ENCODE results near the gene AMPD2. TPM values are rescaled to one million over a fixed set of nuclear protein-coding genes. Genes with fewer than 3 reads are reported as not detected.
"Not testable (repeated sequence)": the region's sequence is repeated elsewhere in the genome, so short reads cannot be mapped to it uniquely, and the experiment has no call there.

Gene AMPD2
- polyA plus RNA-seq, 2 donors, result 15.7 to 16.3 TPM

DNA sequence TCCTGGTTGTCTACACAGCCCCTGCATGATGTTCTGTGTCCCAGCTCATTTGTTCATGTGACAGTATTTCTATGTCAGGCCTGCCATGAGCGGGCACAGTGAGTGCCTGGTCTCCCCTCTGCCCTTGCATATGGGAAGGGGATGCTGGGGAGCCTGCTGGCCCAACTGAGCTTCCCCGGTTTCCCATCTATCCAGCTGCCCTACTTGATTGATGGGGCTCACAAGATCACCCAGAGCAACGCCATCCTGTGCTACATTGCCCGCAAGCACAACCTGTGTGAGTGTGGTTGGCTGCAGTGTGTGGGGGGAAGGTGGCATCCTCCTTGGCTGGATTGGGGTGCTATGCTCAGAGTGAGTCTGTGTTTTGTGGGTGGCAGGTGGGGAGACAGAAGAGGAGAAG lies 37.8 kb downstream of the AMPD2 start:
- H3K4me3 ChIP-seq (ENCODE audit: low read depth in 1 of 2, low read length in 2 of 2), result no peak overlapping the region
- no peak overlapping the region for H3K27ac ChIP-seq (ENCODE audit: low read depth in 2 of 2, low read length in 1 of 2)
- peaks cover 0 to 6% of the 10 kb centered on the region in 2 donors for H3K36me3 ChIP-seq (ENCODE audit: control insufficient read depth in 2 of 2, insufficient read depth in 2 of 2, low read length in 1 of 2)
- 89 to 90% methylated on average over 4 of the region's 4 CpGs for WGBS, 2 donors
- peaks cover 0 to 10% of the 10 kb centered on the region in 2 donors for H3K4me1 ChIP-seq (ENCODE audit: control insufficient read depth in 2 of 2, insufficient read depth in 2 of 2, low read length in 1 of 2)
- no peaks in the 10 kb centered on the region for H3K27me3 ChIP-seq (ENCODE audit: control insufficient read depth in 1 of 2, insufficient read depth in 2 of 2, low read length in 2 of 2)
- H3K9me3 ChIP-seq (ENCODE audit: control insufficient read depth in 2 of 2, insufficient read depth in 1 of 2, low read depth in 1 of 2, low read length in 1 of 2), result no peaks in the 10 kb centered on the region

DNA sequence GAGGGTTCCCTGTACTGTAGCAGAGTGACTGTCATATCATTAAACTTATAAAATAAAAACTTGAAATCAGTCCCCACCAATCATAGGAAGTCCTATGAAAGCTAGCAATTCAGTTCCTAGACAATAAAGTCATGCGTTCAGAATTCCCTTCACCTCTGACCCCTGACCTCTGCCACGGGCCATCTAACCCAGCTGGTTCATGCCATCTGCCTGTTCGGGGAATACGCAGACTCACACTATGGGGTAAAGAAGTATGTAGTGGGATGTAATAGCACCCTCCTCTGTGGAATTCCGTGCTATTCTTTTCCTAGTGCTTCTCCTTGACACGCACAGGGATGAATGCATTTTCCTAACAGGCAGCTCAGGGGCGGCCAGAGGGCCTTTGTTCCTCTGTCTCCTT lies 38.3 kb downstream of the AMPD2 start:
- WGBS, 2 donors, result 73 to 80% methylated on average over 7 of the region's 7 CpGs
- Histone ChIP-seq H3K27ac (ENCODE audit: low read depth in 2 of 2, low read length in 1 of 2) (no peak overlapping the region), H3K36me3 (ENCODE audit: control insufficient read depth in 2 of 2, insufficient read depth in 2 of 2, low read length in 1 of 2) (peaks cover 0 to 6% of the 10 kb centered on the region in 2 donors), H3K27me3 (ENCODE audit: control insufficient read depth in 1 of 2, insufficient read depth in 2 of 2, low read length in 2 of 2) (no peaks in the 10 kb centered on the region), H3K9me3 (ENCODE audit: control insufficient read depth in 2 of 2, insufficient read depth in 1 of 2, low read depth in 1 of 2, low read length in 1 of 2) (no peaks in the 10 kb centered on the region), H3K4me1 (ENCODE audit: control insufficient read depth in 2 of 2, insufficient read depth in 2 of 2, low read length in 1 of 2) (peaks cover 0 to 10% of the 10 kb centered on the region in 2 donors), H3K4me3 (ENCODE audit: low read depth in 1 of 2, low read length in 2 of 2) (no peak overlapping the region)

DNA sequence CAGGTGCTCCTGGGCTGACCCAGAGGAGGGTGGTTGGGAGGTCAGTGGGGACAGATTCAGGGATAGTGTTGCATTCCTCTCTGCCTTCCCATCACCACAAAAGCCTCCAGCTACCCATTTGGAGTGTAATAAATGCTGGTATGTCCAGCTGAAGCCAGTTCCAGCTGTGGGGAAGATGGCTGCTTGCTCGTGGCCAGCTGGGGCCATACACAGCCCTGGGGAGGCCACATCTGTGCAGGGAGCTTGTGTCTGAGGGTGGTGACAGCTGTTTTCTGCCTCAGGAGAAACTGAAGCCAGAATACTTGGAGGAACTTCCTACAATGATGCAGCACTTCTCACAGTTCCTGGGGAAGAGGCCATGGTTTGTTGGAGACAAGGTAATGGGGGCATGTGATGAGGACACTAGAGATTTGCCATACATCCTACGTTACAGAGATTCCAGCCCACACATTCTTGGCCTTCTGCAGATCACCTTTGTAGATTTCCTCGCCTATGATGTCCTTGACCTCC lies 39.0 kb downstream of the AMPD2 start:
- Histone ChIP-seq H3K9me3 (ENCODE audit: control insufficient read depth in 2 of 2, insufficient read depth in 1 of 2, low read depth in 1 of 2, low read length in 1 of 2) (no peaks in the 10 kb centered on the region), H3K4me1 (ENCODE audit: control insufficient read depth in 2 of 2, insufficient read depth in 2 of 2, low read length in 1 of 2) (peaks cover 0 to 10% of the 10 kb centered on the region in 2 donors), H3K27ac (ENCODE audit: low read depth in 2 of 2, low read length in 1 of 2) (no peak overlapping the region), H3K27me3 (ENCODE audit: control insufficient read depth in 1 of 2, insufficient read depth in 2 of 2, low read length in 2 of 2) (no peaks in the 10 kb centered on the region), H3K4me3 (ENCODE audit: low read depth in 1 of 2, low read length in 2 of 2) (no peak overlapping the region), H3K36me3 (ENCODE audit: control insufficient read depth in 2 of 2, insufficient read depth in 2 of 2, low read length in 1 of 2) (peaks cover 0 to 6% of the 10 kb centered on the region in 2 donors)
- 45 to 53% methylated on average over 3 of the region's 3 CpGs for WGBS, 2 donors

DNA sequence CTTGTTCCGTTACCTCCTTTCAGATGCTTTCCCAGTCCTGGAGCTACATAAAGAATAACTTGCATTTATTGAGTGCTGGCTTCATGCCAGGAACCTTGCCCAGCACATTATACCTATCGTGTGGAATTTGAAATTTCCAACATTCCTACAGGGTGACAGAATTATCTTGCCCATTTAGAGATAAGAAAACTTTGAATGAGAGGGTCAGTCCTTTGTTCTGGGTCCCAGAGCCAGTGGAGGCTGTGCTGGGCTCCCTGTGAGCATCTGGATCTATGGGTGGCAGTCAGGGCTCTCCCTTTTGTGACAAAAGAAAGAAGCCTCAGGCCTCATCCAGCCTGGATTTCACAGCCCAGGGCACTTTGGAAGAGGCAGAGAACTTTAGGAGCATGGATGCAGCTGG lies 39.5 kb downstream of the AMPD2 start:
- Histone ChIP-seq H3K36me3 (ENCODE audit: control insufficient read depth in 2 of 2, insufficient read depth in 2 of 2, low read length in 1 of 2) (peaks cover 0 to 6% of the 10 kb centered on the region in 2 donors), H3K9me3 (ENCODE audit: control insufficient read depth in 2 of 2, insufficient read depth in 1 of 2, low read depth in 1 of 2, low read length in 1 of 2) (no peaks in the 10 kb centered on the region), H3K4me1 (ENCODE audit: control insufficient read depth in 2 of 2, insufficient read depth in 2 of 2, low read length in 1 of 2) (peaks cover 0 to 10% of the 10 kb centered on the region in 2 donors), H3K27me3 (ENCODE audit: control insufficient read depth in 1 of 2, insufficient read depth in 2 of 2, low read length in 2 of 2) (no peaks in the 10 kb centered on the region), H3K27ac (ENCODE audit: low read depth in 2 of 2, low read length in 1 of 2) (no peak overlapping the region), H3K4me3 (ENCODE audit: low read depth in 1 of 2, low read length in 2 of 2) (no peak overlapping the region)
- WGBS, 2 donors, result 59 to 63% methylated on average over 2 of the region's 2 CpGs

DNA sequence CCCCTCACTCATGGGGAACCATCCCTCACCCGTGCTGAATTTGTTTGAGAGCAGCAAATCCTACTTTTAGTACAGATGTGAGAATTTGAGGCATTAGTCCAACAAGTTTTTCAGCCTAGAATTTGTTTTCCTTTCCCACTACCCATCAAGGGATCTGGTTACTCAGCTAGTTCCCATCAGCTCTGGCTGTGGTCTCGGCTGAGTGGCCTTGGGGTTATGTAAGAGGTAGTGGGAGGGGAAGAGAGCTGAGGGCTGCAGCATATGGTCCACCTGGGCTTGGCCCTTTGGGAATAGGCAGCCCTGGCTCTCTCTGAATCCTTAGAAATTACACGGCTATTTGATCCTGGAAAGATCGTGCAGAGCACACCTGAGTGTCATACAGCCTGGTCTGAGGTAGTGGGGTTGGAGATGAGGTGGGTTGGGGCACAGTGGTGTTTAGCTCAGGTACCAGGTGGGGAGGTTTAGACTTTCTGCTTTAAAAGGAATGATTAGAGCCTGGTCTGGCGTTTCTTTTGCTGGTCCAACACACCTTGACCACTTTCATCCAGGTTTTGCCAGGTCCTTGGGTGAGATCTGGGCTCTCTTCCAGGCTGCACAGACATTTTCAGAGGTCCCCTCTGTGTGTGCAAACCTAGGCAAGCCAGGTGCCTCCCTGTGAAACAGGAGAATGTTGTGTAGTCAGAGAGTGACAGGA lies 40.5 kb downstream of the AMPD2 start:
- Histone ChIP-seq H3K27me3 (ENCODE audit: control insufficient read depth in 1 of 2, insufficient read depth in 2 of 2, low read length in 2 of 2) (no peaks in the 10 kb centered on the region), H3K4me3 (ENCODE audit: low read depth in 1 of 2, low read length in 2 of 2) (no peak overlapping the region), H3K9me3 (ENCODE audit: control insufficient read depth in 2 of 2, insufficient read depth in 1 of 2, low read depth in 1 of 2, low read length in 1 of 2) (no peaks in the 10 kb centered on the region), H3K27ac (ENCODE audit: low read depth in 2 of 2, low read length in 1 of 2) (no peak overlapping the region), H3K36me3 (ENCODE audit: control insufficient read depth in 2 of 2, insufficient read depth in 2 of 2, low read length in 1 of 2) (peaks cover 0 to 6% of the 10 kb centered on the region in 2 donors), H3K4me1 (ENCODE audit: control insufficient read depth in 2 of 2, insufficient read depth in 2 of 2, low read length in 1 of 2) (peaks cover 0 to 5% of the 10 kb centered on the region in 2 donors)
- WGBS, 2 donors, result 60 to 83% methylated on average over 5 of the region's 5 CpGs

DNA sequence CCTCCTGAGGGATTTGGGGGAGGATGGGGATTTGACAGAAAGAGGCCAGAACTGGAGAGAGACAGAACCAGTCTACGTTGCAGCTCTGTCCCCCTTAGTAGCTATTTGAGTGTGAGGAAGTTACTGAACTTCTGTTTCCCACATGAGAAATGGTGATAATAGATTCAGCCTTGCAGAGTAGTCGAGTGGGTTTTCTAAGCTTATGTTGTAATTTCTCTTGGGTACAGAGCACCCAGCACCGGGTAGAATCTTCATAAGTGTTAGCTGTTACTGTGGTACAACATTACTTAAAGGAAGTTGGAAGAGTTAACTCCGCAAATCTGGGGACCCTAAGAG lies 41.0 kb downstream of the AMPD2 start:
- not testable (repeated sequence) for H3K27ac ChIP-seq (ENCODE audit: low read depth in 2 of 2, low read length in 1 of 2); H3K36me3 ChIP-seq (ENCODE audit: control insufficient read depth in 2 of 2, insufficient read depth in 2 of 2, low read length in 1 of 2); H3K4me1 ChIP-seq (ENCODE audit: control insufficient read depth in 2 of 2, insufficient read depth in 2 of 2, low read length in 1 of 2); H3K27me3 ChIP-seq (ENCODE audit: control insufficient read depth in 1 of 2, insufficient read depth in 2 of 2, low read length in 2 of 2); H3K9me3 ChIP-seq (ENCODE audit: control insufficient read depth in 2 of 2, insufficient read depth in 1 of 2, low read depth in 1 of 2, low read length in 1 of 2); H3K4me3 ChIP-seq (ENCODE audit: low read depth in 1 of 2, low read length in 2 of 2)
- 72 to 79% methylated on average over 3 of the region's 4 CpGs for WGBS, 2 donors

DNA sequence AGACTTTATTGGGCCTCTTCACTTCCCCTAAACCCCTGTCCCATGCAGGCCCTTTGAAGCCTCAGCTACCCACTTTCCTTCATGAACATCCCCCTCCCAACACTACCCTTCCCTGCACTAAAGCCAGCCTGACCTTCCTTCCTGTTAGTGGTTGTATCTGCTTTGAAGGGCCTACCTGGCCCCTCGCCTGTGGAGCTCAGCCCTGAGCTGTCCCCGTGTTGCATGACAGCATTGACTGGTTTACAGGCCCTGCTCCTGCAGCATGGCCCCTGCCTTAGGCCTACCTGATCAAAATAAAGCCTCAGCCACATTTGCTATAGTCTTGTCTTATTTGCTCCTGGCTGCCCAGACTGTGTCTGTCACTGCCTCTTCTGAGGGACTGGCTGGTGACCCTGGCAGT lies 41.8 kb downstream of the AMPD2 start:
- WGBS, 2 donors, result 69 to 78% methylated on average over 2 of the region's 2 CpGs
- H3K4me3 ChIP-seq (ENCODE audit: low read depth in 1 of 2, low read length in 2 of 2), result no peak overlapping the region
- no peaks in the 10 kb centered on the region for H3K9me3 ChIP-seq (ENCODE audit: control insufficient read depth in 2 of 2, insufficient read depth in 1 of 2, low read depth in 1 of 2, low read length in 1 of 2)
- no peaks in the 10 kb centered on the region for H3K27me3 ChIP-seq (ENCODE audit: control insufficient read depth in 1 of 2, insufficient read depth in 2 of 2, low read length in 2 of 2)
- peaks cover 0 to 6% of the 10 kb centered on the region in 2 donors for H3K36me3 ChIP-seq (ENCODE audit: control insufficient read depth in 2 of 2, insufficient read depth in 2 of 2, low read length in 1 of 2)
- H3K27ac ChIP-seq (ENCODE audit: low read depth in 2 of 2, low read length in 1 of 2), result no peak overlapping the region
- H3K4me1 ChIP-seq (ENCODE audit: control insufficient read depth in 2 of 2, insufficient read depth in 2 of 2, low read length in 1 of 2), result peaks cover 0 to 4% of the 10 kb centered on the region in 2 donors

DNA sequence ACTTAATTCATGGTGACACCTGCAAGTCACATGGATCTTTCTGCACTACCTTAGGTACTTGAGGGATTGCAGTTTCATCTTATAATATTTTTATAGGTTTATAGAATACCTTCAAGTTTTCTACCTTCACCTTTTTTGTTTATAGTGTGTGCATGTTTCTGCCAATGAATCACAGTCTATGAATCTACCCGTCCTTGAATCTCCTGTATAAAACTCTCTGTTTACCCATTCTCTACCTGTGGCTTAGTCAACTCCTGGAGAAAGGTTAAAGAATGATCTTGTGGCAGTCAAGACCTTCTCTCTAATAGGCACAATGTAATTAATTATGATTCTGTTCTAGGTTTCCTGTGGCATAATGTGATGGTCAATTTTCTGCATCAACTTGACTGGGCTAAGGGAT lies 45.0 kb downstream of the AMPD2 start:
- Histone ChIP-seq H3K27me3 (ENCODE audit: control insufficient read depth in 1 of 2, insufficient read depth in 2 of 2, low read length in 2 of 2) (no peaks in the 10 kb centered on the region), H3K4me1 (ENCODE audit: control insufficient read depth in 2 of 2, insufficient read depth in 2 of 2, low read length in 1 of 2) (no peaks in the 10 kb centered on the region), H3K4me3 (ENCODE audit: low read depth in 1 of 2, low read length in 2 of 2) (no peak overlapping the region), H3K36me3 (ENCODE audit: control insufficient read depth in 2 of 2, insufficient read depth in 2 of 2, low read length in 1 of 2) (no peaks in the 10 kb centered on the region), H3K9me3 (ENCODE audit: control insufficient read depth in 2 of 2, insufficient read depth in 1 of 2, low read depth in 1 of 2, low read length in 1 of 2) (no peaks in the 10 kb centered on the region), H3K27ac (ENCODE audit: low read depth in 2 of 2, low read length in 1 of 2) (no peak overlapping the region)
- WGBS, 2 donors, result 79 to 81% methylated on average over 1 of the region's 1 CpG

DNA sequence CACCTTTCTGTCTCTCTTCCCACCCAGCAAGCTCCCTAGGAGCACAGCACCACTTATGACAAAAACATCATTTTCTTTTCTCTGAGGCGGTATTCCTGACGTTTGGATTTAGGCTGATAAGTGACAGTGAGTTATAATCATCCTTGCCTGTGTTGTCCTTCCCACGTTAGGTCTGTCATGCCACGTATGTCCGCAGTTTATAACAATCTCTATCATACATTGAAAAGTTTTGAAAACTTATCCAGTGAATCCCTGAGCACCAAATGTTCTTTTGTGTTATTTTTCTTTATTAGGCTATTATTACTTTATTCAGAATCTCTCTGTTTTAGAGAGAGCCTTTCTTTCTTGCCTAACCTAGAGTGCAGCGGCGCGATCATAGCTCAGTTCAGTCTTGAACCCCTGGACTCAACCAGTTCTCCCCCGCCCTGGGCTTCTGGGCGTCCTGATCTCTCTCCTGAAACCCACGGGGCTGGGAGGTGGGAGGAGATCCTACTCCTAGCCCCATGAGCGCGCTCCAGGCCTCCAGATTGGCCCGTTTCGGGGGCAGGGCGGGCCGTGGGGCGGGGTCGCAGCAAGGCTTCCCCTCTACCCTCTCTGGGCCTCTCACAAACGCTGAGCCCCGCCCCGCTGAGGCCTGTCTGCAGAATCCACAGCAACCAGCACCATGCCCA lies 48.0 kb downstream of the AMPD2 start, which contains the start of gene GSTM2:
Gene GSTM2 (plus strand): TSS at position 606 of the 671 bp plus-strand sequence. CDS start 59 bp downstream, at position 665.
- peak within 1 kb of the TSS; percentile 48 to 56 for H3K4me3 ChIP-seq (ENCODE audit: low read depth in 1 of 2, low read length in 2 of 2)

More for the DNA sequence above, 48.0 kb downstream of the AMPD2 start, which contains the start of gene GSTM2:
- Histone ChIP-seq H3K36me3 (ENCODE audit: control insufficient read depth in 2 of 2, insufficient read depth in 2 of 2, low read length in 1 of 2) (no peaks in the 10 kb centered on the region), H3K27me3 (ENCODE audit: control insufficient read depth in 1 of 2, insufficient read depth in 2 of 2, low read length in 2 of 2) (no peaks in the 10 kb centered on the region), H3K27ac (ENCODE audit: low read depth in 2 of 2, low read length in 1 of 2) (peak within 1 kb of the TSS in 1 of 2 donors; percentile 66), H3K9me3 (ENCODE audit: control insufficient read depth in 2 of 2, insufficient read depth in 1 of 2, low read depth in 1 of 2, low read length in 1 of 2) (no peaks in the 10 kb centered on the region), H3K4me1 (ENCODE audit: control insufficient read depth in 2 of 2, insufficient read depth in 2 of 2, low read length in 1 of 2) (no peaks in the 10 kb centered on the region)
- WGBS, 2 donors, result 9 to 13% methylated on average over 22 of the region's 22 CpGs

All from esophagus (tissue), 2 donors.